Activated T-helper 9 cell treated with anti-CD3 and anti-CD28 coated beads, Interleukin-2, amount 50 U/mL, for 16 hours (primary cell): ENCODE data around the gene PSMD14.

Source experiments
- DNase-seq: peaks from one replicate; pipeline ENCODE4 v3.0.0-alpha.2; 2020; ENCODE audit warnings: low read depth

The PSMD14 gene

DNA sequence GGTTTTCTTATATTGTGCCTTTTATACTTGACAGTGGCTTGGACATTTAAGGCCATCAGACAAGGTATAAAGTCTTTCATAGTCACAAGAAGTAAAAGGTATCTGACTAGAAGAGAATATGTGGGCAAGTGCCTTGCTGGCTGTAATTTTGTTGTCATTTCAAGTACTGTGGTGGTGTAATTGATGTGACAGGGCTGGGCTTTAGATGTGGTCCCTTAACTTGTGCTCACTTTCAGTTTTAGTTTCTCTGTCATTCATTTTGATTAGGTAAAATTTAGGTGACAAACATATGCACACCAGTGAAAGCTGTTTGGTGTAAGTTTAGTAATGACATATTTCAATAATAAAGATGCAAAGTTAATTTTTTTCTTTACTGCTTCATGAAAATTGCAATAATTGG is 76.6 kb downstream of the PSMD14 start:
- no peak for DNase-seq

DNA sequence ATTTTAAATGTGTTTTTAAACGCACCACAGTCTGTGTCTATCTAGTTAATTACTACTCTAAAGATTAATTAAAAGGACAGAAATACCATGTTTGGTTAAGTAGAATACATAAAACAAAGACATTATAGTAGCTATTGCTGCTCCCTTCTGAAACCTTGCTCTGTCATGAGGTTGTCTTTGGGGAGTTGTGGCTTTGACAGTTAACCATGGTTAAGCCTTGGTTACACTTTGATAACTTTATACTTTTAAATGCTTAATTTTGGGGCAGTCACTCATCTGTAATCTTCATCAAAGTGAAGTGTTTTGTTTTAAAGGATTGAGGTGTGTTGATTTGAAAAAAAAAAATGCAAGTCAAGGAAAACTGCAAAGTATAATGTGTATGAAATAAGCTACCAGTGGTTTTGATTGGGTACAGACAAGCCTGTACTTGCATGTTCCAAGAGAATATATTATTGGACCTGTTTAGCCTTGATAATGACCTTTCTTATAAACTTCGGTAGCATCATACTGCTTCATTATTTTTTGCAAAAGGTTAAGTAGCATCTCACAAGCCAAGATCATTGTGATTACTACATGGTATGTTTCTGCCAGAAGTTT is 78.1 kb downstream of the PSMD14 start:
- no peak for DNase-seq

DNA sequence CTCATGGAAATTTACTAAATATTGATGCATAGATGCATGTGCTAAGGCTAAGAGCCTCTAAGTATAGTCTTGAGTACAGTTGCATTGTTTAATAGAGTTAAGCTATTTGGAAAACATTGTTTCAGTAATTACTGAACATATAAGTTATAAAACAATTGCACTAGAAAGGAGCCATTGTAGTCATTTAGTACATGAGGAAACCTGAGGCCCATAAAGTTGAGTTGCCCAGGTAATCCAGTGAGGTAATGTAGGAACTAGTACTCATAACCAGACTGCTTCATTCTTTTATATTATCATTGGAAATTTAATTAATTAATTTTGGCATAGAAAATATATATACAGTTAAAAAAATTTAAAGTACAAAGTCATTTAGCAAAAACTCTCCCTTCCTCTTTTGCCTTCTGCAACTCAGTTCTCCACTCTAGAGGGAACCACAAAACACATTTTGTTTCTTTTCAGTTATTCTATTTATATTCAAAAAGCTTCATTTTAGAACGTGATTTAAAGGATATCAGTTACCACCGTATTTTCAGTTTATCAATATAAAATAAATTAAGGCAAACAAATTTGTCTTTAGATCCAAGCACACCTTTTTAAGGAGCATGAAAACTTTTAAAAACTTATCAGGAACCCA is 80.0 kb downstream of the PSMD14 start:
- no peak for DNase-seq

DNA sequence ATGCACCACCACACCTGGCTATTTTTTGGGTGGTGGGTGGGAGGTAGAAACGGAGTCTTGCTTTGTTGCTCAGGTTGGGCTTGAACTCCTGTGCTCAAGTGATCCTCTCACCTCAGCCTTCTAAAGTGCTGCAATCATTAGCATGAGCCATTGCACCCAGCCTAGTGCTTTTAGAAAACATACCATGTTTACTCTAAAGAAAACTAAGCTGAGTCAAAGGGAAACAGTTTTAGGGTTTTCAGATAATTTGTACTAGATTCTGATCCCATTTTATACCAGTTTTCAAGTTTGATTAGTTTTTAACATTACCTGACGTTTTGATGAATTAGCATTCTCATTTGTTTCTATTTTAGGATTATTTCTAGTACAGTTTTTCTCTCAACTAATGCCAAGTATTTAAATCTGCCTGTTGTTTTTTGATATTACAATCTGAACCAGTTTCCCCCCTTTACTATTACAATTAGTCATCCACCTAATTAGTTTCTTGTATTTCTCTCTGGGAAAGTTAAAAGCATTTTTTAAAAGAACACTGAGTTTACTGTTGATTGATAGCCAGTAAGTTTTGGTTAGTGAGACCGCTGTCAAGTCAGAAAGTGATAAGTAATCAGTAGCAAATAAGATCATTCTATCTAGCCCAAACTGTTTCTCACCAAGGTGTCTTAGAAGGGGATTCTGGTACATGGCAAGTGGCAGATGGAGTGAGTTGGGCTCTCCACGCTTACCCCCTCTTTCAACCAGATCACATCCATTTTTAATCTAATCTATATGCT is 83.7 kb downstream of the PSMD14 start:
- no peak for DNase-seq

DNA sequence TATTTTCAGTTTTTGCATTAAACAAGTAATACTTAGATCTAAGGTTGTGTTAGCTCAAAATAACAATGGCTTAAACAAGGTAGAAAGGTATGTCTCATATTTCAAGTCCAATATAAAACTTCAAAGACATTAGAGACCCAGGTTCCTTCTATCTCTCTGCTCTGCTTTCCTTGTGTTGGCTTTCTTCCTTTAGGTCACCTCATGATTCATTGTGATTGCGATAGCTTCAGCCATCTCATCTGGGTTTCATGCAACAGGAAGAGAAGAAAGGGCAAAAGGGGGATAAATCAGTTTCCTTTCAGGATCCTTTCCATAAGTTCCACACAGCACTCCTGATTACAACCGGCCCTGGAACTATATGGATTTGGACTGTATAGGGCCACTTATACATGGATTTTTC is 91.9 kb downstream of the PSMD14 start:
- no peak for DNase-seq

DNA sequence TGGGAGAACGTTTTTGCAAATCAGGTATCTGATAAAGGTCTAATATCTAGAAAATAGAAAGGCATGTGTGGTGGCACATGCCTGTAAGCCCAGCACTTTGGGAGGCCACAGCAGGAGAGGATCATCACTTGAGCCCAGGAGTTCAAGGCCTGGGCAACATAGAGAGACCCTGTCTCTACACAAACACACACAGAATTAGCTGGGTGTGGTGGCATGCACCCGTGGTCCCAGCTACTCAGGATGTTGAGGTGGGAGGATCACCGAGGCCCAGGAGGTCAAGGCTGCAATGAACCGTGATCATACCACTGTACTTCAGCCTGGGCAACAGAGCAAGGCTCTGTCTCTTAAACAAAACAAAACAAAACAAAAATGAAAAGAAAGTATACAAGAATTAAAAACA is 94.1 kb downstream of the PSMD14 start:
- DNase-seq: no peak

DNA sequence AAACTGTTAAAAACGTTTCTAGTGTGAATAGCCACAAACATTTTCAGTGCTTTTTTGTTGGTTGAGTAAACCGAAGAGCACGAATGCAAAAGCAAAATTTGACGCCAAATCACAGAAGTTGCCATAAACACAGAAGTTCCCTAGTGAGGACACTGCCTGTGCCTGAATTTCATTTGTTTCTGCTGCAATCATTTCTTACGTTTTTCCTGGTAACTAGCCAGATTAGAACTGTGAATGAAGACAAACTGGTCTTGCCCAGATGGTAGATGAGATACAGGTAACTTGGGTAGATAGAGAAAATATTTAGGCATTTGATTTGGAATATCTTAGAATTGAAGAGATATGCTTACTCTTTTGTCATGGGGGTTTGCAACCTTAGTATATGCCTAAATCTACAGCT is 98.1 kb downstream of the PSMD14 start:
- DNase-seq: no peak

DNA sequence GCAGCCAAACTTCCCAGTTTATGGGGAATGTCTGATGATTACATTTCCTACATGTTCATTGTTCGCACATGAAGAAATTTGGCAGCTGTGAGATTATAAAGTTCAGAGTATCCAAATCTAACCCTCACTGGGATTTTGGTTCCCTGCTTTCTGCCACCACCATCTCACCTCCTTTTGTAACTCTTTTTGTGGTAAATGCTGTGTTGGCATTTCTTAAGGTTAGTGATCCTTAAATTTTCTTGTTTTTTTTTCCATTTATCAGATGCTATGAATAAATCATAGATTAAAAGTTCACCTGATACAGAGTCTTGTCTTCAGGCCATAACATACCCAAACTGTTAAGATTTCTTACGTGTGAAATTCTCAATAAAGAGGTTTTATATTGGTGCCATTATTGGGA is 99.4 kb downstream of the PSMD14 start:
- no peak for DNase-seq

DNA sequence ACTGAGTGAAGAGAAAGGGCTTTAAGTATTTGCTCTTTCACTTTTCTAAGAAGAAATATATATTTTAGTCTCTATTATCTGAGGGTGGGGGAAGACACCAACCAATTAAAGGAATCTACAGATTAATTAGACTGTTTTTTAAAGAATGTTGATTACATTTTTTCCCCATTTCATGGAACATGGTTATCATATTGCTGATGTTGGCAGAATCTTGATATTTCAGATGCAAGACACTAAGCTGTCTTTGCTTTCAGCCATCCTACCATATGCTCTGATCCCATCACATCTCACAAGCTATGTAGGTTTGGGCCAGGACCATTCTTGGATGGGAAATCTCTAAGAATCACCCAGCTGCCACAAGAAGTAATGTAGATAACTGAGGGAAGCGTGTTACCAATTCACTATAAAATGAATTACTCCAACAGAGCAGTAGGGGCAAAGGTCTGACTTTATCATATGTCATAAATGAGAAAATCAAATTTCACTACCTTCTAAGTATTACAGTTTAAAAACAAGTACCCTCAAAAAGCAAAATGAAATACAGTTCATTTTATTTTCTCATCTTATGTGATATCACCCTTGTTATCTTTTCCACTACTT is 101.2 kb downstream of the PSMD14 start:
- DNase-seq: no peak

DNA sequence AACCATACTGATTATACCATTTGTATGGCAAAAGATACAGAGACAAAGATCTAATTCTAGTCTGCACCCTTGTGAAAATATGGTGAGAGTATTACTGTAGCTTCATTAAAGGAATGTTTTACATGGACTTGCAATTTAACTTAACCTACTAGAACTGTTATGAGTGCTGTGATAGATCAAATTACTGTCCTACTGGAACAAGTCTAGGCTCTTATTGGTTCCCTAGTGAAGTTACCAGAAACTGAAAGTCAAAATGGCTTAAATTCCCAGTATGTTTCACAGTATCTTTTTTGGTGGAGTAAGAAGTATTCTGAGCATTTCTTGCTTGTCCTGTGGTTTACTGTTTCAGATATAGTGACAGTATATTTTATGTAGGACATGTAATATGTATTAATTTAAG is 104.1 kb downstream of the PSMD14 start:
- DNase-seq: no peak

DNA sequence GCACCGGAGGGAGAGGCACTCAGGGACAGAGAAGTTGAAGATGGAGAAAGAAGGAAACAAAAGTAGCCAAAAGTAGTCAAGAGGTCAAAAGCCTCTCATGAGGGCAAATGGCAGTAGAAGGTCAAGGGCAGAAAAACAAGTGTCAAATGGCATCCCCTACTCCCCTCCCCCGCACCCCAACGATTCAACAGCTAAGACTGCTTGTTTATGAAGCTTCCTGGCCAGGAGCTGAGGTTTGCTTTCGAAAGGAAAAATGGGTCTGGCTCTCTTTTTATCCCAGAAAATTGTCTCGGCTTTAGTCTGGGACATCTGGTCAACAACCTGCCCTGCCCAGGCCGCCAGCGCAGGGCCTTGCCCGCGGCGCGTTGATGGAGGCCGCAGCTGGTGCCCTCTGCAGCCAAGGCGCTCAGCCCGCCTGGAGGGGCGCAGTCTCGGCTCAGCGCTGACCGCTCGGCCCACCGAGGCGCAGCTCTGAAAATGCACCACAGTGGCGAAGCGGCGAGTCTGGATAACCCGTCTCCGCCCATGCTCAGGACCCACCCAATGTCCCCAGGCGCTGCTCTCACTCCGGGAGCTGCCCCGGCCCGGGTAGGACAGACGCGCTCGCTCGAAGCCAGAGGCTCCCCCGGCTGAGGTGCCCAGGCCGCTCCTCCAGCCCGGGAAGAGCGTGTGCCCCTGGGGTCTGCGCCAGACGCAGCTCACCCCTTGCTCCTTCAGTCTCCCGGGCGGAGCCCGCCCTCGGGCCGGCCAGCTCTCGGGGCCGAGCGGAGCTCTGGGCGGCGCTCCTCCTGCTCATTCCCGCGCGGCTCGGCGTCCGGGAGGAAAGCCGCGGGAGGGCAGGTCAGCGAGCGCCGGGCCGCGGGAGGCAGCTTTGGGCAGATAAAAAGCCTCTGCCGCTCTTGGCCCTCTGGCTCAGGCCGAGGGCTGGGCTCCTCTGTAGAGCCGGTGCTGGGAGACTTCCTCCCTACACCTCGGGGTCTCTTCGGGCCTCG is 106.1 kb downstream of the PSMD14 start:
- DNase-seq: no peak

DNA sequence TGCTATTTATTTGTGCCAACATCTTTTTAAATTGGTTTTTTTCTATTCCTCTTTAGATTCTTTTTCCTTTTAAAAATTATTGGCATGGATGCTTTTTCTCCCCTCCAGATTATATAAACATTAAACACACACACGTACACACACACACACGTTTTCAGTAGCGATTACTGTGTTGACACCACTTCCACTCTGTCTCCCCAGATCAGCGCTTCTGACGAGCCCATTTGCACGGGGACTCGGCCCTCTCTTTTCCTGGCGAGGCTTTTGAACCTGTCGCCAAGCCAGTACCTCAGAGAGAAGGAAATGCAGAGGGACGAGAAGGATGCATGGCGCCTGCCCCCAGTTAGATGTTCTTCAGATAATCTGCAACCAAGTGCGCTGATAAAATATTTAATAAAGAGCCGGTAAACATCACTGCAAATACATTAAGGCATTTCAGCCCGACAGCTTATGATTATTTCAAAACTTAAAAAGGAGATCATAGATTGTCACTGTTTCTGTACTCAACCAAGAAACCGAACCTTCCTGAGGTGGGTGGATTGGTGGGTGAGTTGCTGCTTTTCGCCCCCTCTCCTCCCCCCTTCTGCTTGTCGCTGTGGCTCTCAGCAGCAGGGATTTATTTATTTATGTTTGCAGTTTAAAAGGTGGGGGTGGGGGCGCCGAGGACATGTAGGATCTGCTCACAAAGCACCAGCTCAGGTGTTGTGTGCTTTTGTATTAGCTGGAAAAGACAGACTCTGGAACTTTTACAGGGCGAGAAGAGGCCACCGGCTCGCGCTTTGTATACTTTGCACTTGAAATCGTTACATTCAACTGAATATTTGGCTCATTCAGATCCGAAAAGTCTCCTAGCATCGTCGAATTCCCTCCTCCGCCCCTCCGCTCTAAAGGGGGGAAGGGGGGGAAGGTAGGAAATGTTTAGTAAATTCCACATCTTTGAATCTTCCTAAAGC is 107.1 kb downstream of the PSMD14 start:
- DNase-seq: no peak

DNA sequence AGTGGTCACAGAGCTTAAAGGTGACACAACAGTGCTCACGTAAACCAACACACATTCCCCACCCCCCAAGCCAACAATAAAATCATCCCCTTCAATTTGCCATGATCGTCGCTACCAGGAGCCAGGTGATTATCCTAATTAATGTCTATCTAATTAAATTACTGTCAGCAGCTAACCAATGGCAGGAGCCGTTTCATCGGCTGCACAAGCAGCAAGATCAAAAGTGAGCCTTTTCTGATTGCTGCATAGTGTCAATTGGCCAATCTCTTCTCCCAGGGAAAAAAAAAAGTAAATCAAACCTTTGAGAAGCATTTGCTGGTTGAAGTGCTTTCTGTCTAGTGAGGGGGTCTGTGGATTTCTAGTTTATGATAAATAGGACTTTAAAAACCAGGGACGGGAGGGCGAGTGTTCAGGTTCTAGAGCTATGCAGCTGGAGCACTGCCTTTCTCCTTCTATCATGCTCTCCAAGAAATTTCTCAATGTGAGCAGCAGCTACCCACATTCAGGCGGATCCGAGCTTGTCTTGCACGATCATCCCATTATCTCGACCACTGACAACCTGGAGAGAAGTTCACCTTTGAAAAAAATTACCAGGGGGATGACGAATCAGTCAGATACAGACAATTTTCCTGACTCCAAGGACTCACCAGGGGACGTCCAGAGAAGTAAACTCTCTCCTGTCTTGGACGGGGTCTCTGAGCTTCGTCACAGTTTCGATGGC is 107.9 kb downstream of the PSMD14 start, which contains the start of gene TBR1:
TSS of gene TBR1 (plus strand) at position 311 of the 721 bp plus-strand sequence. CDS start at position 425, 114 bp downstream.
- no peak for DNase-seq

DNA sequence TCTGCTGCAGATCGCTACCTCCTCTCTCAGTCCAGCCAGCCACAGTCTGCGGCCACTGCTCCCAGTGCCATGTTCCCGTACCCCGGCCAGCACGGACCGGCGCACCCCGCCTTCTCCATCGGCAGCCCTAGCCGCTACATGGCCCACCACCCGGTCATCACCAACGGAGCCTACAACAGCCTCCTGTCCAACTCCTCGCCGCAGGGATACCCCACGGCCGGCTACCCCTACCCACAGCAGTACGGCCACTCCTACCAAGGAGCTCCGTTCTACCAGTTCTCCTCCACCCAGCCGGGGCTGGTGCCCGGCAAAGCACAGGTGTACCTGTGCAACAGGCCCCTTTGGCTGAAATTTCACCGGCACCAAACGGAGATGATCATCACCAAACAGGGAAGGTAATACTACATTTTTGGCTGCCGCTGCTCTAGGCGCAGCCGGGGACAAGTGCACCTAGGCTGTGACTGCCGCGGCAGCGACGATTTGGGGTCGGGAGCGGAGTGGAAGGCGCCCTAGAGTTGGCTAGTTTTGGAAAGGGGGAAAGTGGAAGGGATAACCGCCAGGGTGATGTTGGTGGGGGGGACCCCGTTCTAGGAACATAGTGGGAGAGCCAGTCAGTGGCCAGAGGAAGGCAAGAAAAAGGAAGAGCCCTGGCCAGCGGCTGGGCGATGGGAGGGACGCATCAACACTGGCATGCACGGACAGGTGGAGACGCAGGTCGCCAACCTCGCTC is 108.6 kb downstream of the PSMD14 start:
- DNase-seq: no peak

DNA sequence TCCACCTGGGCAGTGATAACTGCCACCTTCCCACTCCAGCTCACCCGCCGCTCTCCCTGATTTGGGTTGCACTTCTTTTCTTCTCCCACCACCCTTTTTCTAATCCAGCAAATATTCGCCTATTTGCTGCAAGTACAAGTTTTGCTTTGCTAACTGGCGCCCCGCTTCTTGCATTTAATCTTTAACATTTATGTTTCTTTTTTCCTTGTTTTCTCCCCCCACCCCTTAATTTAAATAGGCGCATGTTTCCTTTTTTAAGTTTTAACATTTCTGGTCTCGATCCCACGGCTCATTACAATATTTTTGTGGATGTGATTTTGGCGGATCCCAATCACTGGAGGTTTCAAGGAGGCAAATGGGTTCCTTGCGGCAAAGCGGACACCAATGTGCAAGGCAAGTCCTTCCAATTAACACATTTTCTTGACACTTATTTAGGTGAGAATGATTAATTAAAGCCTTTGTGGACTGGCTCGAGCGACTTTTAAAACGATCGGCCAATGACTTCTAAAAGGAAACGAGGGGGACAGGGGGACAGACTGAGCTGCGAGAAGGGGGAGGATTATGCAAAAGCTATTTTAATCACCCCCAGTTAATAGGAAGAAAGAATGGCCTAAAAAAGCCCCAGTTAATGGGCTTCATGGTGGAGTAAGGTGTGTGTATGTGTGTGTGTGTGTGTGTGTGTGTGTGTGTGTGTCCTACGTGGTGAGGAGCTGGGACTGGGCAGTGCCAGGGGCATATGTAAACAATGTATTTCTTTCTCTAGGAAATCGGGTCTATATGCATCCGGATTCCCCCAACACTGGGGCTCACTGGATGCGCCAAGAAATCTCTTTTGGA is 109.4 kb downstream of the PSMD14 start:
- DNase-seq: no peak

DNA sequence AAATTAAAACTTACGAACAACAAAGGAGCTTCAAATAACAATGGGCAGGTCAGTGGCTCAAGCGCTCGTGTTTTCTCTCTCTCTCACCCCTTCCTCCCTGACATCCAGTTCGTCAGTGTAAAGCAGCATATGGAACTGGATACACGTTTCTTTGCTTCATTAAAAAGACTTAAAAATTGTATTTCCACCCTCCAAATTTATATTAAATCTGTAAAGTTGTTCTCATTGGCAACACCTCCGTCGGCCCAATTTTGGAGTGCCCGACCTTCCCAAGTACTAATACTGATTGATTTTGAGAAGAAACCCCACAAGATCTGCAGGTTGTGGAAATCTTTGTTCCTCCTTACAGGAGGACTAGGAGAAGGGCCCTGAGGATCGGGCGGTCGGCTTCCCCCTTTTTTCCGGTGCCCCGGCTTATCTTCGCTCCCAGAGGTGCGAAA is 110.1 kb downstream of the PSMD14 start:
- DNase-seq: no peak

DNA sequence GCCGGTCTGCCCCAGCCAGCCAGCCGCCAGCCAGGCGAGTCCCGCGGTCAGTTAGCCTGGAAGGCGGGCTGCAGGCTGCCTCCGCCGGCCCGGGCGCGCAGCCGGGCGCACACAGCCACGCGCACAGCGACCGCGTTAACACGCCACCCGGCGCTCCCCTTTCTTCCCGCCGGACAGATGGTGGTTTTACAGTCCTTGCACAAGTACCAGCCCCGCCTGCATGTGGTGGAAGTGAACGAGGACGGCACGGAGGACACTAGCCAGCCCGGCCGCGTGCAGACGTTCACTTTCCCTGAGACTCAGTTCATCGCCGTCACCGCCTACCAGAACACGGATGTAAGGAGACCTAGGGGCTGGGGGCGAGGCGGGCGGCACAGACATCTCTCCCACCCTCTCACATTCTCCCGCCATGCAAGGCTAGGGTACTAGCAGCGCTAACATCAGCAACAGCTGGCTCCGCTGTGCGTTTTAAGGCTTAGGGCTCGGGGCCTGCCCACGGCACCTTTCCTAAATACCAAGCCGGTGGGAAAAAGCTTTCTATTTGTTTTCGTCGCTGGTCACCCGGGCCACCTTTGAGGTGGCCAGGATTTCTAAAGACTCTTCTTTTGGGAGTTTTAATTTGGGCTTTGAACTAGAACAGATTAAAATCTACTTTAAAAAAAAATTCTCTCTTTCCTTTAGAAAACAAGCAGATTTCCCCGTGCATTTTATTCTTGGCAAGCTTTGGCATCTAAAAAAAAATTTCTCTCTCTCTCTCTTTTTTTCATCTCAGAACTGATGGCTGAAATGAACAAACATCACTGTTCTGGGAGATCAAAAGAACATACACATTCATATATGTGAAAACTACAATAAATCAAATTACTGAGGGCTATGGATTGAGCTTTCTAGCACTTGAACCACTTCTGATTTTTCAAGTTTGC is 110.8 kb downstream of the PSMD14 start:
- no peak for DNase-seq
